Gastroesophageal sphincter (tissue), 3 donors: ENCODE measurements around the gene JPT2.

Experiments used
- CTCF ChIP-seq, 4 experiments: fragments of 200-600 bp in 2 of 4; fragments of 450-650 bp in 2 of 4; sonication (generic) in 1 of 4; IDR thresholded peaks; one replicate each; pipeline ENCODE4 v1.5.1; 2017 to 2019; ENCODE audit warnings: antibody characterized with exemption in 4 of 4, mild to moderate bottlenecking in 2 of 4, moderate library complexity in 2 of 4
- EP300 ChIP-seq: sonication (generic); formaldehyde crosslinking; IDR thresholded peaks from one replicate; pipeline ENCODE4 v1.6.1; 2017; ENCODE audit warnings: antibody characterized with exemption, mild to moderate bottlenecking
- POLR2A ChIP-seq, 2 donors: fragments of 450-650 bp; IDR thresholded peaks; one replicate each; pipeline ENCODE4 v1.6.1; 2017; ENCODE audit warnings: antibody characterized with exemption in 2 of 2, mild to moderate bottlenecking in 2 of 2, moderate library complexity in 1 of 2

- TF ChIP-seq CTCF (IDR thresholded peaks at IDR 0.05) (no peak), POLR2A (IDR thresholded peaks at IDR 0.05) (no peak), EP300 (no peak)
Observed at GRCh38 chr16:1630450-1631213, 47.4 kb upstream of the JPT2 start.
